H1 (cell line): Measurements from ENCODE around the gene ORMDL3. TPM values are rescaled to one million over a fixed set of nuclear protein-coding genes. Genes with fewer than 3 reads are reported as not detected.

ENCODE experiments used
- CBX5 ChIP-seq: fragments of 300-800, 300-1000 bp; sonication (generic); IDR thresholded peaks from 2 replicates; pipeline ENCODE4 v1.7.1; 2016; ENCODE audit warnings: antibody characterized with exemption, low read length, low read depth
- KDM1A ChIP-seq: fragments of 200-600, 300-600 bp; sonication (generic); IDR thresholded peaks from 2 replicates; pipeline ENCODE4 v1.7.1; 2016; ENCODE audit warnings: mild to moderate bottlenecking, low read length, borderline replicate concordance
- NRF1 ChIP-seq: IDR thresholded peaks from 2 replicates; pipeline ENCODE4 v1.6.1; 2011; ENCODE audit warnings: mild to moderate bottlenecking, low read depth, low read length, improper control_type of control experiment
- polyA plus RNA-seq, 7 experiments: library from polyadenylated mRNA; depleted of rRNA in 3 of 7; stranded (reverse) in 5 of 7; unstranded in 2 of 7; fragments of >200 nt in 5 of 7; fragments of 200-250 nt in 2 of 7; gene quantifications; 1 replicate in 5 of 7; 2 replicates in 1 of 7; 4 replicates in 1 of 7; pipeline versions ENCODE4 v1.2.1 to v1.2.3, GENCODE V29; 2011 to 2013; ENCODE audit warnings: missing spikeins in 2 of 7, mixed read lengths in 2 of 7
- total RNA-seq: library from RNA; stranded (reverse); fragmentation: NEBNext Ultra II Directional; extraction: Animal tissue kit (Norgen Biotek cat#: 25700); gene quantifications from 2 replicates; pipeline ENCODE4 v1.2.1, GENCODE V29; 2021

ORMDL3 gene
- total and polyA plus RNA-seq, 2 of the 8 experiments (the other 6 are each of a cell fraction or from before 2014, with no cell fraction given), result 50.4 to 108 TPM

GRCh38 chr17:39970157-39970692, 42.8 kb upstream of the ORMDL3 start (continued):
- TF ChIP-seq CBX5 (no peak), KDM1A (no peak), NRF1 (no peak)
